ENCODE results near the gene CLDN9.
A peak's percentile ranks its signal among the peaks of the same experiment; 100 is the strongest.

- TF ChIP-seq, protein P1, sequence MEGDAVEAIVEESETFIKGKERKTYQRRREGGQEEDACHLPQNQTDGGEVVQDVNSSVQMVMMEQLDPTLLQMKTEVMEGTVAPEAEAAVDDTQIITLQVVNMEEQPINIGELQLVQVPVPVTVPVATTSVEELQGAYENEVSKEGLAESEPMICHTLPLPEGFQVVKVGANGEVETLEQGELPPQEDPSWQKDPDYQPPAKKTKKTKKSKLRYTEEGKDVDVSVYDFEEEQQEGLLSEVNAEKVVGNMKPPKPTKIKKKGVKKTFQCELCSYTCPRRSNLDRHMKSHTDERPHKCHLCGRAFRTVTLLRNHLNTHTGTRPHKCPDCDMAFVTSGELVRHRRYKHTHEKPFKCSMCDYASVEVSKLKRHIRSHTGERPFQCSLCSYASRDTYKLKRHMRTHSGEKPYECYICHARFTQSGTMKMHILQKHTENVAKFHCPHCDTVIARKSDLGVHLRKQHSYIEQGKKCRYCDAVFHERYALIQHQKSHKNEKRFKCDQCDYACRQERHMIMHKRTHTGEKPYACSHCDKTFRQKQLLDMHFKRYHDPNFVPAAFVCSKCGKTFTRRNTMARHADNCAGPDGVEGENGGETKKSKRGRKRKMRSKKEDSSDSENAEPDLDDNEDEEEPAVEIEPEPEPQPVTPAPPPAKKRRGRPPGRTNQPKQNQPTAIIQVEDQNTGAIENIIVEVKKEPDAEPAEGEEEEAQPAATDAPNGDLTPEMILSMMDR (IDR thresholded peaks at IDR 0.05; ENCODE audit: low read depth, low read length, poor library complexity, severe bottlenecking) = peak; percentile 87
- no peak for TF ChIP-seq EZH2phosphoT487 (IDR thresholded peaks at IDR 0.05; ENCODE audit: borderline replicate concordance, low read length)
Observed at GRCh38 chr16:2983706-2984136, 29.0 kb upstream of the CLDN9 start.
